Fibroblast of lung (primary cell): ENCODE results near the gene EPSTI1. TPM values are rescaled to one million over a fixed set of nuclear protein-coding genes. Genes with fewer than 3 reads are reported as not detected.

ENCODE experiments used
- DNase-seq, 2 donors: peaks; one replicate each; pipeline versions ENCODE4 v3.0.0 to v3.0.0-alpha.2; 2010; ENCODE audit warnings: low read depth in 2 of 2
- H2AFZ ChIP-seq: 2 replicates; pipeline ENCODE4 v1.5.1; 2012; ENCODE audit warnings: low read length, control low read depth, inconsistent platforms
- H3K27ac ChIP-seq: 2 replicates; pipeline ENCODE4 v1.5.1; 2011; ENCODE audit warnings: low read length, control low read depth; ENCODE audit not compliant: insufficient read depth
- H3K27me3 ChIP-seq: 2 replicates; pipeline ENCODE4 v1.5.1; 2011; ENCODE audit warnings: mild to moderate bottlenecking, low read length; ENCODE audit not compliant: control insufficient read depth, insufficient read depth
- H3K36me3 ChIP-seq: 2 replicates; pipeline ENCODE4 v1.5.1; 2011; ENCODE audit warnings: low read length; ENCODE audit not compliant: control insufficient read depth, insufficient read depth
- H3K4me1 ChIP-seq: 2 replicates; pipeline ENCODE4 v1.5.1; 2011; ENCODE audit warnings: low read length; ENCODE audit not compliant: control insufficient read depth, insufficient read depth; ENCODE audit errors: extremely low read depth
- H3K4me2 ChIP-seq: 2 replicates; pipeline ENCODE4 v1.5.1; 2011; ENCODE audit warnings: low read length, control low read depth; ENCODE audit not compliant: insufficient read depth; ENCODE audit errors: extremely low read depth
- H3K4me3 ChIP-seq, 4 experiments: fragments of 200-600 bp in 1 of 4; sonication (generic) in 1 of 4; replicated peaks in 1 of 4; 2 replicates each; pipeline ENCODE4 v1.5.1; 2011 to 2016; ENCODE audit warnings: low read length in 4 of 4, low read depth in 3 of 4, mild to moderate bottlenecking in 3 of 4, control low read depth in 2 of 4, inconsistent platforms in 1 of 4, mixed read lengths in 1 of 4; ENCODE audit not compliant: insufficient read depth in 1 of 4; ENCODE audit errors: control extremely low read depth in 1 of 4
- H3K79me2 ChIP-seq: 2 replicates; pipeline ENCODE4 v1.5.1; 2012; ENCODE audit warnings: mild to moderate bottlenecking, low read length, inconsistent platforms; ENCODE audit not compliant: control insufficient read depth, insufficient read depth
- H3K9ac ChIP-seq: 2 replicates; pipeline ENCODE4 v1.5.1; 2011; ENCODE audit warnings: mild to moderate bottlenecking, low read length, control low read depth; ENCODE audit not compliant: insufficient read depth
- H3K9me3 ChIP-seq: 2 replicates; pipeline ENCODE4 v1.5.1; 2012; ENCODE audit warnings: low read depth, low read length; ENCODE audit not compliant: control insufficient read depth, insufficient read depth
- H4K20me1 ChIP-seq: 2 replicates; pipeline ENCODE4 v1.5.1; 2011; ENCODE audit warnings: low read length; ENCODE audit not compliant: control insufficient read depth, insufficient read depth; ENCODE audit errors: extremely low read depth
- CTCF ChIP-seq, 2 donors: IDR thresholded peaks in 1 of 2; conservative IDR thresholded peaks in 1 of 2; 1 replicate in 1 of 2; 2 replicates in 1 of 2; pipeline ENCODE4 v1.5.1; 2011 to 2012; ENCODE audit warnings: low read length in 2 of 2, control low read depth in 1 of 2, inconsistent platforms in 1 of 2, low read depth in 1 of 2, mild to moderate bottlenecking in 1 of 2
- EZH2 ChIP-seq: IDR thresholded peaks from 2 replicates; pipeline ENCODE4 v1.5.1; 2012; ENCODE audit warnings: low read length, control low read depth, mild to moderate bottlenecking; ENCODE audit errors: missing control alignments
- polyA plus RNA-seq, 2 donors: library from polyadenylated mRNA; depleted of rRNA in 1 of 2; stranded (reverse) in 1 of 2; unstranded in 1 of 2; fragments of >200 nt; gene quantifications; 2 replicates each; pipeline ENCODE4 v1.2.1, GENCODE V29; 2011 to 2012; ENCODE audit warnings: missing spikeins in 1 of 2
- total RNA-seq: library from RNA; depleted of rRNA; stranded (reverse); fragments of >200 nt; gene quantifications from 2 replicates; pipeline ENCODE4 v1.2.1, GENCODE V29; 2014

The EPSTI1 gene
- total and polyA plus RNA-seq, 2 donors (not counting 1 experiment from before 2014, with no cell fraction given), result 5.6 to 10.9 TPM

- H3K9me3 ChIP-seq, result no peaks in the 10 kb centered on the region
- H3K27me3 ChIP-seq, result no peaks in the 10 kb centered on the region
- H3K27ac ChIP-seq, result no peak overlapping the region
- H3K79me2 ChIP-seq, result no peaks in the 10 kb centered on the region
- no peaks in the 10 kb centered on the region for H3K4me1 ChIP-seq
- no peaks in the 10 kb centered on the region for H4K20me1 ChIP-seq
- H3K4me3 ChIP-seq, result no peak overlapping the region
- no peaks in the 10 kb centered on the region for H3K36me3 ChIP-seq
- TF ChIP-seq CTCF (conservative IDR thresholded peaks at IDR 0.05 in 1 of 2, IDR thresholded peaks at IDR 0.05 in 1 of 2; ENCODE audit: low read depth in 1 of 2, low read length in 2 of 2), result no peak
- no peak for TF ChIP-seq EZH2
- H2AFZ ChIP-seq, result no peak overlapping the region
- peak in 1 of 2 donors; percentile 12 for DNase-seq
- no peak overlapping the region for H3K9ac ChIP-seq
- H3K4me2 ChIP-seq, result no peak overlapping the region
Observed at GRCh38 chr13:42926555-42926954, 65.5 kb downstream of the EPSTI1 start.

- H3K36me3 ChIP-seq, result no peaks in the 10 kb centered on the region
- DNase-seq, result no peak
- H3K79me2 ChIP-seq, result no peaks in the 10 kb centered on the region
- no peaks in the 10 kb centered on the region for H3K9me3 ChIP-seq
- H3K9ac ChIP-seq, result no peak overlapping the region
- H3K27me3 ChIP-seq, result no peaks in the 10 kb centered on the region
- H4K20me1 ChIP-seq, result no peaks in the 10 kb centered on the region
- H2AFZ ChIP-seq, result no peak overlapping the region
- H3K27ac ChIP-seq, result no peak overlapping the region
- TF ChIP-seq CTCF (conservative IDR thresholded peaks at IDR 0.05 in 1 of 2, IDR thresholded peaks at IDR 0.05 in 1 of 2; ENCODE audit: low read depth in 1 of 2, low read length in 2 of 2) (no peak), EZH2 (no peak)
- no peak overlapping the region for H3K4me3 ChIP-seq
- H3K4me1 ChIP-seq, result no peaks in the 10 kb centered on the region
- no peak overlapping the region for H3K4me2 ChIP-seq
Observed at GRCh38 chr13:42926043-42926442, 66.0 kb downstream of the EPSTI1 start.

GRCh38 chr13:42925626-42926025 is 66.4 kb downstream of the EPSTI1 start:
- H3K9me3 ChIP-seq, result no peaks in the 10 kb centered on the region
- no peak for DNase-seq
- no peaks in the 10 kb centered on the region for H3K27me3 ChIP-seq
- no peak for TF ChIP-seq CTCF (conservative IDR thresholded peaks at IDR 0.05 in 1 of 2, IDR thresholded peaks at IDR 0.05 in 1 of 2; ENCODE audit: low read depth in 1 of 2, low read length in 2 of 2)
- no peak for TF ChIP-seq EZH2
- H4K20me1 ChIP-seq, result no peaks in the 10 kb centered on the region
- no peak overlapping the region for H2AFZ ChIP-seq
- H3K9ac ChIP-seq, result no peak overlapping the region
- no peaks in the 10 kb centered on the region for H3K79me2 ChIP-seq
- H3K27ac ChIP-seq, result no peak overlapping the region
- no peak overlapping the region for H3K4me3 ChIP-seq
- no peaks in the 10 kb centered on the region for H3K36me3 ChIP-seq
- no peaks in the 10 kb centered on the region for H3K4me1 ChIP-seq
- H3K4me2 ChIP-seq, result no peak overlapping the region
